NCI-H1694 treated with DMSO at 0.1 percent for 48 hours (cell line): ENCODE measurements around the gene FHIP2A.
A peak's percentile ranks its signal among the peaks of the same experiment; 100 is the strongest.
"Not testable (repeated sequence)": the region's sequence is repeated elsewhere in the genome, so short reads cannot be mapped to it uniquely, and the experiment has no call there.

ENCODE experiments used
- DNase-seq: peaks from one replicate; lab custom pipeline; 2025; lab: John Stamatoyannopoulos, UW

FHIP2A gene, protein sequence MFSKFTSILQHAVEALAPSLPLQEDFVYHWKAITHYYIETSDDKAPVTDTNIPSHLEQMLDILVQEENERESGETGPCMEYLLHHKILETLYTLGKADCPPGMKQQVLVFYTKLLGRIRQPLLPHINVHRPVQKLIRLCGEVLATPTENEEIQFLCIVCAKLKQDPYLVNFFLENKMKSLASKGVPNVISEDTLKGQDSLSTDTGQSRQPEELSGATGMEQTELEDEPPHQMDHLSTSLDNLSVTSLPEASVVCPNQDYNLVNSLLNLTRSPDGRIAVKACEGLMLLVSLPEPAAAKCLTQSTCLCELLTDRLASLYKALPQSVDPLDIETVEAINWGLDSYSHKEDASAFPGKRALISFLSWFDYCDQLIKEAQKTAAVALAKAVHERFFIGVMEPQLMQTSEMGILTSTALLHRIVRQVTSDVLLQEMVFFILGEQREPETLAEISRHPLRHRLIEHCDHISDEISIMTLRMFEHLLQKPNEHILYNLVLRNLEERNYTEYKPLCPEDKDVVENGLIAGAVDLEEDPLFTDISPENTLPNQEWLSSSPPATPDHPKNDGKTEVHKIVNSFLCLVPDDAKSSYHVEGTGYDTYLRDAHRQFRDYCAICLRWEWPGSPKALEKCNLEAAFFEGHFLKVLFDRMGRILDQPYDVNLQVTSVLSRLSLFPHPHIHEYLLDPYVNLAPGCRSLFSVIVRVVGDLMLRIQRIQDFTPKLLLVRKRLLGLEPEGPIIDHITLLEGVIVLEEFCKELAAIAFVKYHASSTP

DNA sequence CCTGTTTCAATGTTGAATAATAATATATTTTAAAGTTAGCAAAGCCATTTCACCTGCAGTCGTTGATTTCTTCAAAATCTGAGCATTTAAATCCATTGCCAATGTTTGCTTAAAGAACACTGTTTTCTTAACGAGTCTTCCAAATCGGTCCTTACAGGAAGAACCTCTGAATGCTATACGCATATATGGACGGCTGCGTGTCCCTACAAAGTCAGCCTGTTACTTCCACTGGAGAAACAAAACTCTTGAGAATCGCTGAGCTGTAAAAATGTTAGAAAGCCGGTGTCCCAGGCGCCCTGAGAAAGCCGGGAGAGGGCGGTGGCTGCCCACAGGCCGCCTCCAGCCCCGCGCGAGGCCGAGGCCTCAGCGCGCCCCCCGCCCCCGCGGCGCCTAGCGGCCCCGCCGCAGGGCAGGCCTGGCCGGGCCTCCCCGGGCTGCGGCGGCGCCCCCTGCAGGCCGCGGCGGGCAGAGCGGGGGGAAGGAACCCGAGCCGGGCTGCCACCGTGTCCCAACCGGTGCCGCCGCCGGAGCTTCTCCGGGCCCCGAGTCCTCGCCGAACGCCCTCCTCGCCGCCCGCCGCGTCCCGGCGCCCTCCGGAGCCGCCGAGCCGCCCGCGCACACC lies at the start of gene FHIP2A:
FHIP2A (plus strand) TSS at position 488 of the 622 bp plus-strand sequence. CDS start 299 bp downstream, outside the sequence.
- peak; percentile 3 for DNase-seq

DNA sequence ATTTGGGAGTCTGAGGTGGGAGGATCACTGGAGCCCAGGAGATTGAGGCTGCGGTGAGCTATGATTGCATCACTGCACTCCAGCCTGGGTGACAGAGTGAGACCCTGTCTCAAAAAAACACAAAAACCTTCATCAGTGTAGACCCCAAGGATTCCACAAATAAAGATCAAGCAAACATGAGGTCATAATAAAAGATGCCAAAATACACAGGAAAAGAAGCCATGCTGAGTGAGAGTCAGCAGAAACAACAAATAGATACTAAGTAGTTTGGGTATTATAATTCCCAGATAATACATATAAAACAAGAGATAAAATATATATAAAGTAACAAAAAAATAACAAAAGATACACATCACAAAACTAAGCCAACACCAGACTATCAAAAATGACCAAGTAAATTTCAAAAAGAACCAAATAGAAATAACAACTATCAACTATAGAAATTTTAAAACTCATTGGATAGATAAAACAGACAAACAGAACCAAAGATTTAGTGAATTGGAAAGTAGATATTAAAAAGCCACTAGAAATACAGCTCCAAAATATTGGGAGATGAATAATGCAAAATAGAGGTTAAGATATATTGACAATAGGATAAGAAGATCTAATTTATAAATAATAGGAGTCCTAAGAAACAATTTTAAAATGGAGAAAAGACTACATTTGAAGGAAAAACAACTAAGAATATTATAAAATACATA lies 48.9 kb upstream of the FHIP2A start:
- DNase-seq: no peak

DNA sequence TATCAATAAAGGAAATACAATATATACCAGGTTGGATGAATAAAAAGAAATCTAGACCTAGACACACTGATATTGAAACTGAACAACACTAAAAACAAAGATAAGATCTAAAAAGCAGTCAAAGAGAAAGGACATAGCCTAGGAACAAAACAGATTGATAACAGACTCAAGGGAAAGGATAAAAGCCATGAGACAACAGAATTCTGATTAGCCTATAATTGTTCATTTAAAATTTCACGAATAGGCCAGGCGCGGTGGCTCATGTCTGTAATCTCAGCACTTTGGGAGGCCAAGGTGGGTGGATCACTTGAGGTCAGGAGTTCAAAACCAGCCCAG lies 48.4 kb upstream of the FHIP2A start:
- no peak for DNase-seq

DNA sequence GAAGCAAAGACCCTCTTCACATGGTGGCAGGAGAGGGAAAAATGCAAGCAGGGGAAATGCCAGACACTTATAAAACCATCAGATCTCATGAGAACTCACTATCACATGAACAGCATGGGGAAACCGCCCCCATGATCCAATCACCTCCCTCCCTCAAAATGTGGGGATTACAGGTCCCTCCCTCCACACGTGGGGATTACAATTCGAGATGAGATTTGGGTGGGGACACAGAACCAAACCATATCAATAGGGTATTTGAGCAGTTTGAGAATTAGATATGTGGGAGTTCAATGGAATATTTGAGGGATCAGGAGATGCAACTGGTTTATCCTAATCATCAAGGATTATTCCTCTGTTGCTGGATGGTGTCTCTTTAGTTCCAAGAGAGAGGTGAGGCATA lies 46.5 kb upstream of the FHIP2A start:
- not testable (repeated sequence) for DNase-seq

DNA sequence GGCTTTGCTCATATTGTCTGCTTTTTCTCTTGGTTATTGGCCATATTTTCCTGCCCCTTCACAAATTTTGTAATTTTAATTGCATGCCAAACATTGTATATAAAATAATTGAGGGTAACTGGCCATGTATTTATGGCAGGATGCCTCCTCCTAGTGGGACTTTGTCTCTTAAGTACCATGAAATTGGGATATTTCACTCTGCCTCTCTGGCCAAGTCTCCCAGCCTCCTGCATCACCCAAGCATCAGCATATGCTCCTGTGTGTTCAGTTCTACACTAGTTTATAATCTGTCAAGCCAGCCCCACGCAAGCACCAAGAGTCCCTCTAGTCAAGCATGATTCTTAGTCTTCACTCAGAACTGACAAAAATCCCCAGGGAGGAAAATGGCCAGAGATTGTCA lies 44.2 kb upstream of the FHIP2A start:
- no peak for DNase-seq

DNA sequence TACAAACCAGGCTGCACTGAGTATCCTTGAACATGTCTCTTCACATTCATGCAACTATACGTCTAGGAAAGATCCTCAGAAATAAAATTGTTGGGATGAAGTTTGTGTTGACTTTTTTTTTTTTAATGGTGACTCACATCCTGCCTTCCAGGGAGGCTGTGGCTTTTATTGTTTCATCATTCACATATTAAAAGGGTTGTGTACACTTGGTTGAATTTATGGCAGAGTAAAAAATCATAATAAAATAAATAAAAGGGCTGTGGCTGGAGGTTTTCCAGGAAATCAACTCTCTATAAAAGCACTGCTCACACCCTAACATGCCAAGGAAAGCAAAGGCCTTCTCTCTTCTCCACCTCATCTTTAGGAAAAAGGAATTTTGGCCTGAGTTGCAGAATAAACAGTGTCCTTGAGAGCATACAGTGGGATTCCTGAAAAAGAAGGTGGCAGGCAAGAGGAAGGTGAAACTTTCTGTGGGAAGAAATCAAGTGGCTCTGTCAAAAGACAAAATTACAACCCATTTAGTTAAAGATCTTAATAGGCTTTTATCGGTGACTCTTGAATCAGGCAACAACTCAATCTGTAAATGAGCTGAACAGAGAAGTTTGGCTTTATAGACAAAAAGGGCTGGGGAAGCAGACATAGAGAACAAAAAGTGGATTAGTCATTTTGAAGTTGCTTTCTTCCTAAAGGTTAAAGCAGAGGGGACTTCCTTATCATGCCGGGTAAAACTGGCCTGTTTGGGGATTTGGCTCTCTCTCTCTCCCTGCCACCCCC lies 41.6 kb upstream of the FHIP2A start:
- DNase-seq: no peak

DNA sequence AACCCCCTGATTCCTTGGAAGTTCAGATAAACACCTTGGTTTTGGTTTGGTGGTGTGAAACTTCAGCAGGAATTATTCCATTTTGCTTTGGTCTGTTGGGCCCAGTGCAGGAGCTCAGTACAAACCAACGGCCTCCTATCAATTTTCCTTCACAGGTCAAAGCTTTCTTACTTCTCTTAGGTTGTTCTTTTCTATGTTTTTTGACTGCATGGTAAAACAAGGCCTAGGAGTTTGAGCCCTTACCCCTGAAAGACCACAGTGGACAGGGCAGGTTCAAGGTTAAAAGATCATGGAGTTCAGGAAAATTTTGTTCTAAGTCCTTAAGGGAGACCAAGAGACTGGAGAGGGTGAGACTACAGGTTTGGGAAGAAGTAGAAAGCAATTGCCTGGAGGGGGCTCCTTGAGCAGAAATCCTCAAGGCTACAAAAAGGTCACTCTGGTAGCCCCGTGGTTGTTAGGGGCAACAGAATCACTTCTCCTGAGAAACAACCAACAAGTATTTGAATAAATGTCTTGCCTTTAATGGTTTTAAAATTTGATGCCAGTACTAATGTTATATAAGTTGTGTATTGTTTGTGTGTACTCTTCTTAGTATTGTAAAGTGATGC lies 40.9 kb upstream of the FHIP2A start:
- no peak for DNase-seq

DNA sequence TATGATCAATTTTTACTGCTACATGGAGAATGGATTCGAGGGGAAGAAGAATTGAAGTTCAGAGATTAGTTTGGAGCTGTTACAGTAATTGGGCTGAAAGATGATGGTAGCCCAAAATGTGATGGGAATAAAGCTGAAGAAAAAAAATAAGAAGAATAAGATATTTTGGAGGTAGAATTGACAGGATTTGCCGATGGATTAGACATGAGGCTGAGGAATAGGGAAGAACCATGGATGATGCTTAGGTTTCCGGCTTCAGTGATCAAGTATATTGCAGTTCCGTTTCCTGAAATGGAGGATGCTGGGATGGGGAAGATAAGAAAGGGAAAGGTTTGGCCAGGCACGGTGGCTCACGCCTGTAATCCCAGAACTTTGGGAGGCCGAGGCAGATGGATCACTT lies 38.9 kb upstream of the FHIP2A start:
- no peak for DNase-seq

DNA sequence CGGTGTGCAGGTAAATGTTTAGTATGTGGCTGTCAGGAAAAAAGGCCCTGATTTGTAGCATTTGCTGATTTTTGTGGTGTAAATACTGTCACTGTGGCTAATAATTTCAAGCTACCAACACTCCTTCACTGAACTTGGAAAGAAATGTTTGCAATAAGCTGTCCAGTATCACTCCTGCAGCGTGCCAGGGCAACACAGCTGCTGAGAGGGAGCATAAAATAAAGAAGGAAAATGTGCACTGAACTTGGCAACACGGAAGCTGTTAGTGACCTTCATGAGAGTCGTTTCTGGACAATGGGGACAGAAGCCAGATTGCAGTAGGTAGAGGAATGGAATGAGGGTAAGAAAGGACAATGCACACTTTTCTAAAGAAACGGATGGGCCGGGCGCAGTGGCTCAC lies 37.9 kb upstream of the FHIP2A start:
- no peak for DNase-seq

DNA sequence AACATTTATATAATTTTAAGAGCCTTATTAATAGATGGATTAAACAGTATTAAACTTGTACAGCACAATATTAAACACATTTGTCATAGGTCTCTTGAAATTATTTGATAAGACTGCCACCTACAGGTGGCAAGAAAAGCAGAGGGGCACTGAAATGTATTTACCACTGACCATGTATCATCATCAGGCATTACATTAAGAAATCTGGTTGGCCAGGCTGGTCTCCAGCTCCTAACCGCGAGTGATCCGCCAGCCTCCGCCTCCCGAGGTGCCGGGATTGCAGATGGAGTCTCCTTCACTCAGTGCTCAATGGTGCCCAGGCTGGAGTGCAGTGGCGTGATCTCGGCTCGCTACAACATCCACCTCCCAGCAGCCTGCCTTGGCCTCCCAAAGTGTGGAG lies 35.1 kb upstream of the FHIP2A start:
- DNase-seq: peak; percentile 10

DNA sequence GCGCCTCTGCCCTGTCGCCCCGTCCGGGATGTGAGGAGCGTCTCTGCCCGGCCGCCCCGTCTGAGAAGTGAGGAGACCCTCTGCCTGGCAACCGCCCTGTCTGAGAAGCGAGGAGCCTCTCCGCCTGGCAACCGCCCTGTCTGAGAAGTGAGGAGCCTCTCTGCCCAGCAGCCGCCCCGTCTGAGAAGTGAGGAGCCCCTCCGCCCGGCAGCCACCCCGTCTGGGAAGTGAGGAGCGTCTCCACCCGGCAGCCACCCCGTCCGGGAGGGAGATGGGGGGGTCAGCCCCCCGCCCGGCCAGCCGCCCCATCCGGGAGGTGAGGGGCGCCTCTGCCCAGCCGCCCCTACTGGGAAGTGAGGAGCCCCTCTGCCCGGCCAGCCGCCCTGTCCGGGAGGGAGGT lies 34.4 kb upstream of the FHIP2A start:
- not testable (repeated sequence) for DNase-seq

DNA sequence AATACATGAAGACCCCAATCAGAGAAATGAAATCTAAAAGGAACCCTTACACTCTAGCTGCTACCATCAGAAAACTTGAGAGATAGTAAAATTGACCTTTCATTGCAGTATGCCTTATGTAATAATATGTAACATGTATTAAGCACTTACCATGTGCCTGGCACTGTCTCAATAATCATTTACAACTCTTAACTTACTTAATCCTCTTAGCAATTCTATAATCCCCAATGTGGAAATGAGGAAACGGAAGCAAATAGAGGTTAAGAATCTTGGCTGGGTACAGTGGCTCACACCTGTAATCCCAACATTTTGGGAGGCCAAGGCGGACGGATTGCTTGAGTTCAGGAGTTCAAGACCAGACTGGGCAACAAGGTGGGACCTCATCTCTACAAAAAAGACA lies 29.8 kb upstream of the FHIP2A start:
- DNase-seq: no peak

DNA sequence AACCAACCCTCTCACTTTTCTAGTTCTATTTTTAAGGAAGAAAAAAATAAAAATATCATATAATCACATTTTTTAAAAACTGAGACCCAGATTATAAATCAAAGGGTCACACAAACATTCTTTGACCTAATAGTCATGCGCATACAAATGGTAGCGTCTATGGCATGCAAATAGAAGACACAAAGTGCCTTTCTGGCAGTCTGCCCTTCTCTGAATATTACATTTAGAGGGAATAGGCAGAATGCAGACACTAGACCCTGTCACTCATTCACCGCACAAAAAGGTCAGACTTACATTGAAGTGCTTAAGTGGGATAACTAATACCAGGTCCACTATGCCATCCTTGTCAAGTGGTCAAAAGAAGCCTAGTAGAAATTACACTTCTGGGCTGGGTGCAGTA lies 26.5 kb upstream of the FHIP2A start:
- DNase-seq: no peak

DNA sequence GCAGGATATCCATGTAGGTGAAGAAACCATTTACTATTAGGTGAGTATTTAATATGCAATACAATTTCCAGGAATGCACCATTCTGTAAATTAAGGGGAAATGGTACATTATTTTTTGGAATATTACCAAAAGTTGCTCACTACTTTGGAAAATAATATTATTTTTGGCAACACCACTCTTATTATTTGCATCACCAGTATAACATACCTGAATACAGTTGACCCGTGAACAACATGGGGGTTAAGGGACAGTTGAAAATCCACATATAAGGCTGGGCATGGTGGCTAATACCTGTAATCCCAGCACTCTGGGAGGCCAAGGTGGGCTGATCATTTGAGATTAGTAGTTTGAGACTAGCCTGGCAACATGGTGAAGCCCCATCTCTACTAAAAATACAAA lies 21.2 kb upstream of the FHIP2A start:
- no peak for DNase-seq

DNA sequence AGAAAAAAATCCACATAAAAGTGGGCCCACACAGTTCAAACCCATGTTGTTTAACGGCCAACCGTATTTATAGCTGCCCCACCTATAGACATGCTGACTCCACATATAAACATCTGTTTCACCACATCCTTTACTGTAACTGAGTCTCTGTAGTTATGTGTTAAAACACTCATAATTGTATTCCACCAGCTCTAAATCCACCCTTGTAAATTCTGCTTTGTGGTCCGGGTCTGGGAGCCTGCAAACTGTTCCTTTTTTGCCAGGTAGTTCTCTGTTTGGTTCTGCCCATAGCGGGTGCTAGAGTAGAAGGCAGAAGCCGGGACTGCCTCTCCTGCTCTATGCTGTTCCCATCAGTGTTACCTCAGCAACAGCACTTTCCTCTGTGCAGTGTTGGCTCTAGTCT lies 20.2 kb upstream of the FHIP2A start:
- DNase-seq: no peak

DNA sequence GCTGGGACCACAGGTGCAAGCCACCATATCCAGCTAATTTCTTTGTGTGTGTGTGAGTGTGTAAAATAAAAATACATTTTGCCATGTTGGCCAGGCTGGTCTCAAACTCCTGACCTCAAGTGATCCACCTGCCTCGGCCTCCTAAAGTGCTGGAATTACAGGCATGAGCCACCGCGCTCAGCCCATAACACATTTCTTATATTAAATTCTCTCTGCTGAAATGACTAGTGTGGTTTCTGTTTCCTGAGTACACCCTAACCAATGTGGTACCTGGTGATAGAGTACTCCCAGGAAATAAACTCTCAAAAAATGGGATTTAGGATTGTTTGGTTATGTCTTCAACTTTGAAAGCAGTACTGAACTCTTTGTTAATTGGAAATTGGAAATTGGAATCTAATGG lies 19.4 kb upstream of the FHIP2A start:
- DNase-seq: no peak

DNA sequence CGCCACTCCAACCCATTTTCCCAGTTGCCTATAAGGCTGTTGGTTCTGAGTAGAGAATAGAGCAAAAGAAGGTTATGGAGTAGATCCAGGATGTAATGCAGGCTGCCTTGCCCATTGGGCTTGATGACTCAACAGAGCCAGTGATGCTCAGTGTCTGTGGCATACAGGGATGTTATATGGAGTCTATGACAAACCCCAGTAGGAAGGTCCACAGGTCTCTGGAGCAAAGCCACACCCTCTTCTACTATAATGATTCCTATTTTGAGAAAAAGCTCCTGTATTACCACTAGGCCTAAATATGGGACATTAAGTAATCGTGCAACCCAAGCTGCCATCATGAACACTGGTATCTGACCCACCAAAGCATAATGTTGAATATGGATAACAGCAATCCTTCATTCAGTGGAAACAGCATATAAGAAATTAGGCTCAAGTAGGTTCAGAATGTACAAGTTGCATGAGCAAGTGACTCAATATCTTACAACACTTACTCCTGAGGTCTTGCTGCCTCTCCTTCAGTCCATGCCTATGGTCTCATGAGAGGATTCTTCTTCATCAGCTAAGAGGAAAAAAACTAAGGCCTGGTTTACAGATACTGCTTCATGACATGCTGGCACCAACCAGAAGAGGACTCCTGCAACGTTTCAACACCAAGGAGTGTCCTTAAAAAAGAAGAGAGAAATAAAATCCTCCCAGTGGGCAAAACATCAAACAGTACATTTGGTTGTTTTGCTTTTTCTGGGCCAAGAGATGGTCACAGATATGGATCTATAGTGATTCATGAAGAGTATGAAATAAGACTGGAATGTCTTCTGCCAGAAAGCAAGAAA lies 14.8 kb upstream of the FHIP2A start:
- no peak for DNase-seq

DNA sequence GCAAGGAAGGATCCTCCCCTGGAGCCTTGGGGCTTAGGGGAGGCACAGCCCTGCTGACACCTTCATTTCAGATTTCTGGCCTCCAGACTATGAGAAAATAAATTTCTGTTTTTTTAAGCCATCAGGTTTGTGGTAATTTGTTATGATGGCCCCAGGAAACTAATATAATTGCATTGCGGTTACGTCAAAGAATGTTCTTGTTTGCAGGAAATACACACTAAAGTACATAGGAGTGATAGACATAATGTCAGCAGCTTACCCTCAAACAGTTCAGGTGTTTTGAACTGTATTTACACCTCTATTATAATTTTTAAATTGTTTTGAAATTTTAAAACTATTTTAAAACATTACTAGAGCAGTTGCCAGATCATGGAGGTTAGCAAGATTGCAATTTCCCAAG lies 12.6 kb upstream of the FHIP2A start:
- no peak for DNase-seq

DNA sequence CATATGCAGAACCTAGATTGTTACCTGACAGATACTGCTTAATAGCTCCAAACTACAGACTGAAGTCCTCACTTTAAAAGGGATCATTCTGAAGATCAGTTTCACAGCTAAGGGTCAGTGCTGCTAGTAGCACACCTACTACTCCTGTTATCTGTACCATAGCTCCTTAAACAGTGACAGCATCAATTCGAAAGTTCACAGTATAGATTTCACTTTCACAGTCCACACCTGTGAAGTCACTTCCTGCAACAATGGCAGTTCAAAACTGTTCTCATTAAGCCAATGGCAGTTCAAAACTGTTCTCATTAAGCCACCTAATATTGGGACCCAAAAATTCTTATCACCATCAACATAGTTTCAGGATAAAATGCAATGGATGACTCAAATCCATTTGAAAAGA lies 10.7 kb upstream of the FHIP2A start:
- no peak for DNase-seq

DNA sequence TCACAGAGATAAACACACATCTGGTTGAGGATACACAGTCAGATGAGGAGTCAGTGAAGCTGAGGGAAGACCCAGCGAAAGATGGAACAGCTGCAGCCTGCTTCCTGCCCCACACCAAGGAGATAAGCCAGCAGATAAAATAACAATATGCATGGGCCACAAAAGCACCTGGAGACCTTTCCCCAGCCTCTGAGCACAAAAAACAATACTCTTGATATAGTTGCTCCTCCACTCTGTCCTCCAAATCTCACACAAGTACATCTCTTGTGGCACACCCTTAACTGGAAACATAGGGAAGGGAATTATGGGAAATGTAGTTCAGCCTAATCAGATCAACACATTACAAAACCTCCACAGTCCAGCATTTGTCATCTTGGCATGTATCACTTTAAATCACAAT lies 9.7 kb upstream of the FHIP2A start:
- no peak for DNase-seq
